GM18951 (cell line): Measurements from ENCODE around the gene KRTAP10-5.

ENCODE experiments used
- POLR2A ChIP-seq: IDR thresholded peaks from 4 replicates; pipeline ENCODE4 v1.6.1; 2011; ENCODE audit warnings: mild to moderate bottlenecking; ENCODE audit not compliant: insufficient read length, insufficient read depth; ENCODE audit errors: extremely low read depth
- in situ Hi-C: fragments of 300-500 bp; cut with MboI; formaldehyde crosslinking; loops from one replicate; pipeline ENCODE4 v1.12.0; 2022; ENCODE audit warnings: low sequenced_read_pairs, mixed read lengths, inconsistent platforms; ENCODE audit not compliant: unreplicated experiment

KRTAP10-5 gene

DNA sequence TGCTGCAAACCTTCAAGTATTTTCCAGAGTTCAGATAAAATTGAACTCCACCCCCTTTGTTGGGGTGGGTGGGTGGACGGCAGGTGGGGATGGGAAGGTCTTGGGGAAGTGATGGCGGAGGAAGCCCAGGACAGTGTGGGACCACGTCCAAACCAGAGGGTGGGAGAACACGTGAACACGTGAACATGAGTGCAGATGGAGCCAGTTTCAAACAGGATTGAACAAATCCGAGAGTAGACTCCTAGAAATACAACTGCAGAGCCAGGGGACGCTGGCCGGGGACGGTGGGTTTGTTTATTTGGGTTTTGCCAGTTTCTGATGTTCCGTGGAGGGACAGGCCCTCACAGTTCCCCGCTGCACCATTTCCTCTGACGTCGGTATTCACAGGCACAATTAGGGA lies 32.0 kb downstream of the KRTAP10-5 start:
- in situ Hi-C loops: no loop called here

DNA sequence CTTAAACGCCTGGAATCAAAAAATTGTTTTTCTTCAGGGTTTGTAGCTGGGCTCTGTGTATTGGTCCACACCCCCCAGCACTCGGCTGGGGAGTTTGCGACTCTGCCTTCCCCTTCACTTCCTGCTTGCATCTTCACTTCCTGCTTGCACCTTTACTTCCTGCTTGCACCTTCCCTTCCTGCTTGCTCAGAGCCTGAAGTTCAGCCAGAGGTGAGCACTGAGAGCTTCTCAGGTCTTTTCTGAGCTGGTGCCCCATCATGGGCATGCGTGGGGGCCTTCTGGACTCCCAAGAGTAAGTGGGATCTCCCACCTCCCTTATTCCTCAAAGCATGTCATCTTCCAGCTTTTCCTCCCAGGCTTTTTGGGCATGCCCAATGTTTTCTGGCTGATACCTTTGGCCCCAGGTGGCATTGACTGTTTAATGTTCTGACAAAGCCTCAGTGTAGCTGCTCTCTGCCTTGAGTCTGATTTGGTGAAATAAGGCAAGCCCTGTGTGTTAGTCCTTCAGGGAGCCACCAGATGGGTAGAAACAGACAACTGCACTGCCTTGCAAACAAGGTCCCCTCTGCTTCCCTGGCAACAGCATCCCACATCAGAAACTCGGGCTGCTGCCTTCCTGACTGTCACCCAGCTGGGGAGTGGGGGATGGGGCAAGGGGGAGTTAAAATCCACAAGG lies 32.6 kb downstream of the KRTAP10-5 start:
- no peak for TF ChIP-seq POLR2A
- in situ Hi-C loops: no loop called here

More for the DNA sequence above, 32.0 kb downstream of the KRTAP10-5 start:
- no peak for TF ChIP-seq POLR2A

DNA sequence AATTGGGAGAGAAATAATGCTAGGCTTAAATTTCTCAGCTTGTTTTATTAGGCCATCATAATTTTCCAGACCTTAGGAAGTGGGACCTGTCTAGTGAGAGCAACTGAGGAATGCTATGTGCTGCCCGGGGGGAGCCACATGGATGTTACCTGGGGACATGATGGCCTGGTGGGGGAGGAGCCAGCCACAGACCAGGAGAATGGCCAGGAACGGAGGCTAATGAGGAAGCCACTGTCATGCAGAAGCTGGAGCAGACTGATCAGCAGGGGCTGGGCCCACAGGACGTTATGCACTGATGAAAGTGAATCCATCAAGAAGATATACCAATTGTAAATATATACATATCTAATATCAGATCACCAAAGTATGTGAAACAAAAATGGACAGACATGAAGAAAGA lies 35.8 kb downstream of the KRTAP10-5 start:
- in situ Hi-C loops: no loop called here
- no peak for TF ChIP-seq POLR2A

GRCh38 chr21:44542716-44543115 lies 37.7 kb downstream of the KRTAP10-5 start:
- TF ChIP-seq POLR2A: no peak
- in situ Hi-C loops: no loop called here

DNA sequence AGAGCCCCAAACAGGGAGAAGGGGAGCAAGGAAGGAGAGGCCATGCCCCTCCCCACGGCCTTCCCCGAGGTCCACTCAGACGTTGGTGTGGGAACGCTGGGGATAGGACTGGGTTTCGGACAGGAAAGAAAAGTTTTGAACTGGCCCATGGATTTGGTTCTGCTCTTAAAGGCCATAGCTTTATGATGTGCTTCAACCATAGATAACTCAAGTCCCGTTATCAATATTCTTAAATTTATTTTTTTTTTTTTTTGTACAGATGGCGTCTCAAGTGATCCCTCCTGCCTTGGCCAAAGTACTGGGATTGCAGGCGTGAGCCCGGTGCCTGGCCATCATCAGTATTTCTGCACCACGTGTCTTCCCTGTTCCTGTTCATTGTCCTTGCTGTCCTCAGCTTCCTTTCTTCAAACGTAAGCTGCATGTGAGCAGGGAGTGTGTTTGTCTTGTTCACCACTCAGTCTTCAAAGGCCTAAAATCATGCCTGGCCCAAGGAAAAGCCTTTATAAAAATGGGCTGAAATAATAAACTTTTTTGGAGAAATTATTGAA lies 39.6 kb downstream of the KRTAP10-5 start:
- in situ Hi-C loops: no loop called here
- TF ChIP-seq POLR2A: no peak

DNA sequence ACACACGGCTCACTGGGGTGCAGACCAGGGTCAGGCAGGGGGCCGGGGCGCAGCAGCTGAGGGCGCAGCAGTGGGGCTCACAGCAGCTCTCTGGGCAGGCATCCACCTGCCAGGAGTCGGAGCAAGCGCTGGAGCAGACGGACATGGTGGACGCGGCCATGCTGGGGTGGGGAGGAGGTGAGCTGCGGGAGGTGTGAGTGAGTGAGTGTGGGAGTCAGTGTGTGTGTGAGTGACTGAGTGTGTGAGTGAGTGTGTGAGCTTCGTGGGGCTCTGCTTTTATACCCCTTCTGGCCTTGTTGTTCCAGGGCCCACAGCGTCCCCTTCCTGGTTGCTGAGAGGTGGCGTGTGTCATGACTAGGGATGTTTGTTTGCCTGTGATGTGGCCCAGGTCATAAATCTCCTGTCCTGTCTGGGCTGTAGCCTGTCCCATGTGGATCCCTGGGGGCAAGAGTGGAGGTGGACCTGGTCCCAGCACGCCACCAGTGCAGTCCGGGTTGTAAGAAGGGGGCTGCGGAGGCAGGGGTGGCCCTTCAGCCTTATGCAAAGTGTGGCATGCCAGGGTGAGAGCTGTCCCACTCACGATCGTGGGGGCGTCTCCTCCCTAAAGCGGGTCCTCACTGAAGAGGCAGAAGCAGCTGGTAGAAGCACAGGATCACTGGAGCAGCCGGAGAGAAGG lies 40.3 kb downstream of the KRTAP10-5 start, which contains the start of gene KRTAP10-1:
KRTAP10-1 (minus strand) TSS at position 205 of the 676 bp plus-strand sequence; CDS start at position 160, 45 bp downstream.
- in situ Hi-C loops: no loop called here
- no peak for TF ChIP-seq POLR2A

DNA sequence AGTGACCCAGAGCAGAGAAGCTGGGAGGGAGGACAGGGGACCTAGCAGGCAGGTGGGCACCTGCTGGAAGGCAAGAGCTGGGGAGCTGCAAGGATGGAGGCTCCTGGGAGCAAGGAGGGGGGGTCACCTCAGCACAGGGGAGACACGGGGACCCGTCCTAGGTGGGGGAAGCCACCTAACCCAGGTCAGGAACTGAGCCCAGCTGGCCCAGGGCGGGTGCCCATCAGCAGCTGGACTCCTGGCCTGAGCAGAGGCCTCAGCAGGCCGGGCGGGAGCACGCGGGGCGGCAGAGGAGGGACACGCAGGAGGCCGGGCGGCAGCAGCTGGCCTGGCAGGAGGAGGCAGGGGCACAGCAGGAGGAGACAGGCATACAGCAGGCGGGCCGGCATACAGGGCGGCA lies 41.4 kb downstream of the KRTAP10-5 start:
- in situ Hi-C loops: no loop called here
- no peak for TF ChIP-seq POLR2A

DNA sequence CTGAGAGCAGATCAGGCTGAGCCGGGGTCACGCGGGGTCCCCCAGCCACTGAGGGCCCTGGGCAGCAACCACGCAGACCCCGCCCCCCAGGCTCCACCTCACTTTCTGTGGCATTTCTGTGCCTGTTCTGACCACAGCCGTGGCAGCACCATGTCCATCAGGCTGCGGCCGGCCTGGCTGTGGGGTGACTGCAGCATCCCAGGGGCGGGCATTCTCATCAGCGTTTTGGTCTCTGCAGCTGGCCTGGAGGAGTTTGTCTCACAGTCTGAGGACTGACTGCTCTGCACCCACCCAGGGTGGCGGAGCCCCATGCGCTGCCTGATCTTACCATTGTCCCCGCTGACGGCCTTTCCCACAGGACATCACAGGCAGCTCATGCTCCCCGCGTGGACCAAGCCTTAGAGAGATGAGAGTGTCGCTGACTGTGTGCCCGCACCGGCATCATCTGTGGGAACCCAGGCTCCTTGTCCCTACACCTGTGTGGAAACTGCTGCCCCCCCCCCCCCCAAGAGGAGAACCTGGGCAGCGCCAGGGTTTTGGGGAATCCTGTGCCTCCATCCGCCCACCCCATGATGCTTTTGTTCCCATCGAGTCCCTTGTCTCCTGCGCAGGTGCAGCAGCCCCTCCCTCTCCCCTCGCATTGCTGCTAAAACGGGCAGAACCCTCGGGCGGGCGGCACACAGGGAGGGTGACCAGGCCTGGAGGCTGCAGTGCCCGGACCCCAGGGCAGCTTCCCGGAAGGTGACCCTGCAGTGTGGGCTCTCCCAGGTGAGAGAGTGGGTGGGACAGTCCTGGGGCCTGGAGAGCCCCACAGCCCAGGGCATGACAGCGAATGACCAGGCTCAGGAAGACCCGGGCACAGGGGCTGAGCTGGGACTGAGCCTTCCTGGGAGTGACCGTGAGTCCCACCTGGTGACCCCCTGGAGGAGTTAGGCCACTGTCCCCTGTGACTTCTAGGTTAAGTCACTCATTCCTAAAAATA lies 42.2 kb downstream of the KRTAP10-5 start:
- in situ Hi-C loops: no loop called here
- TF ChIP-seq POLR2A: no peak

- no peak for TF ChIP-seq POLR2A
- in situ Hi-C loops: no loop called here
These were observed 44.4 kb downstream of the KRTAP10-5 start for GRCh38 chr21:44535963-44536362.

DNA sequence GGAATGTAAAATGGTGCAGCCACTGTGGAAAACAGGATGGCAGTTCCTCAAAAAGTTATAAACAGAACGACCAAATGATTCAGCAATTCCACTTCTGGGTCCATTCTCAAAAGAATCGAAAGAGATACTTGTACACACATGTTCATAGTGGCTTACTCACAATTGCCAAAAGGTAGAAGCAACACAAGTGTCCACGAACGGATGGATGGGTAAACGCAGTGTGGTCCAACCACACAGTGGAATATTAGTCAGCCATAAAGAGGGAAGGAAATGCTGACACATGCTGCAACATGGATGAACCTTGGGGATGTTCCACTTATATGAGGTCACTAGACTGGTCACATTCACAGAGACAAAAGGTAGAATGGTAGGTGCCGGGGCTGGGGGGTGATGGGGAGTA lies 45.7 kb downstream of the KRTAP10-5 start:
- no peak for TF ChIP-seq POLR2A
- in situ Hi-C loops: no loop called here

- in situ Hi-C loops: no loop called here
- no peak for TF ChIP-seq POLR2A
These were observed 46.3 kb downstream of the KRTAP10-5 start for GRCh38 chr21:44533891-44534627.
